GM18907 (cell line): ENCODE results near the gene MIEN1.
"Not testable (repeated sequence)": the region's sequence is repeated elsewhere in the genome, so short reads cannot be mapped to it uniquely, and the experiment has no call there.

ENCODE experiments used
- ATAC-seq: cut with Tn5 transposase; IDR thresholded peaks from one replicate; pipeline ENCODE4 v1.9.1; 2021; ENCODE audit warnings: mild to moderate bottlenecking, moderate library complexity; ENCODE audit not compliant: unreplicated experiment

Gene MIEN1, protein sequence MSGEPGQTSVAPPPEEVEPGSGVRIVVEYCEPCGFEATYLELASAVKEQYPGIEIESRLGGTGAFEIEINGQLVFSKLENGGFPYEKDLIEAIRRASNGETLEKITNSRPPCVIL

GRCh38 chr17:39730095-39730921, at the start of gene MIEN1:
TSS of gene MIEN1 (minus strand) at chr17:39730532. CDS start at chr17:39730495, 37 bp downstream.
- ATAC-seq, result peak; percentile 87

DNA sequence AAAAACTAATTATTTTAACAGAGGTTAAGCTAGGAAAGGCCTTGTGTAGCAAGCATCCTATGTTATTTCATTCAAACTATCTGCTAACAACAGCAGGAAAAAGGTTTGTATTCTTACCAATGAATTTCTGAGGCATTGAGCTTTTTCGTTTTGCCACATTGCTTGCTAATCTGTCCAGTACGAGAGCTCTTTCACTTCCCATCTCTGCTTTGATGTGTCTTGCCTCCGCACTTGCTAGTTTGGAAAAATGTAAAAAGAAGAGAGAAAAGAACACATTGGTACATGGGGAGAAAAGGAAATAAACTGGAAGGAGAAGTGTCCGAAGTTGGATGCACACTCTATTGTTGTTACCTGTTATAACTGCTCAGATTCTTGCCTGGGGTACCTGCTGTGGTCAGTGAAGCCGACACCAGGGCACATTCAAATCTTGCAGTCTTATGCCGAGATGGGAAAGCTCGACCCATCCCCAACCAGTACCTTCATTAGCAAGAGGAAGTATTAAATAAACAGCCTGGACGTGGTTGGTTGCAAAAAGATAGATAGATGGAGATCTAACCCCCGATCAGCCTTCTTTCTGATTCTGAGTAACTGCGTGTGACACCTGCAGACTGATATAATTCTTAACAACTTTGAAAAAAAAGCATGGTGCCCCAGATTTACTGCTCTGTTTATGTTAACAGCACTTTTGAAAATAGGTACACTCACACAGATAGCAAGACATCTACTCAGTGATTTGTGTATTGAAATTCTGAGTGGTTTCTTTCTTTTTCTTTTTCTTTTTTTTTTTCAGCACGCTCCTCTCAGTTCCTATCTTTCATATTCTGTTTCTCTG, 47.4 kb upstream of the MIEN1 start:
- ATAC-seq, result no peak

- ATAC-seq, result no peak
Measured at GRCh38 chr17:39776252-39776651, 45.9 kb upstream of the MIEN1 start.

- no peak for ATAC-seq
Measured at GRCh38 chr17:39775031-39775430, 44.7 kb upstream of the MIEN1 start.

GRCh38 chr17:39774047-39774446, 43.7 kb upstream of the MIEN1 start:
- no peak for ATAC-seq

- no peak for ATAC-seq
Measured at GRCh38 chr17:39772987-39773934, 42.9 kb upstream of the MIEN1 start.

- no peak for ATAC-seq
Measured at GRCh38 chr17:39772415-39772814, 42.1 kb upstream of the MIEN1 start.

GRCh38 chr17:39769974-39770587, 39.7 kb upstream of the MIEN1 start:
- peak; percentile 58 for ATAC-seq

GRCh38 chr17:39767147-39767546, 36.8 kb upstream of the MIEN1 start:
- ATAC-seq, result no peak

DNA sequence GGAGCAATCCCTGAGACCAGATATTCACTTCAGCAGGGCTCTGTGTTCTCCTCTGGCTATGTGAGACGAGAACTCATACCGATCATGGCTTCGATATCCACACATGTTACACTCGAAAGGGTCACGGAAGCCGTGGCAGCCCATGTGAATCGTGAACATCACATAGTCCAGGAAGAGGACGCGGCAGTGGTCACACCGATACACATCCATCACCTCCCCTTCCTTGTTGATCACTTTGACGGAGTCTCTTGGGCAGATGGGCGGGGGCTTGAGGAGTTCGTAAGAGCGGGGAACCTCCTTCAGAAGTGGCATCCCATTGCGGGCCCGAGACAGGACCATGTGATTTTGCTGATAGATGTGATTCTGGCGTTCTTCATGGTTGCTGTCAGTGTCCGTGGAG, 35.4 kb upstream of the MIEN1 start:
- ATAC-seq, result no peak

DNA sequence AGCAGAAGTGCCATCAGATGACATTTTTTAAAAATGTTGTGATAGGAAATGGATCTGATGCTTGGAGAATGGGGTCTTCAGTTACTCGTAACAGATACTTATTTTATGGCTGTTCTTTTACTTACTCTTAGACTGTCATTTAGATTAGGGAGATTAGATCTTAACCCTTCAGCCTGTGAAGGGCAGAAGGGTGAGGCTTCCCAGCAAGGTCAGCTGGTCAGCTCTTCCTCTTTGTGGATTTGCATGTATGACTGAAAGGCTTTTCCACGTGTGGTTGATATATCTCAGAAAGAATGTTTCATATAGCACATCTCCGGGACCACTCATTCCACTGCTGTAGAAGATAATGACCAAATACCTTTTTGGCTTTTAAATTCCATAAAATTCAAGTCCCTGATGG, 34.8 kb upstream of the MIEN1 start:
- no peak for ATAC-seq

DNA sequence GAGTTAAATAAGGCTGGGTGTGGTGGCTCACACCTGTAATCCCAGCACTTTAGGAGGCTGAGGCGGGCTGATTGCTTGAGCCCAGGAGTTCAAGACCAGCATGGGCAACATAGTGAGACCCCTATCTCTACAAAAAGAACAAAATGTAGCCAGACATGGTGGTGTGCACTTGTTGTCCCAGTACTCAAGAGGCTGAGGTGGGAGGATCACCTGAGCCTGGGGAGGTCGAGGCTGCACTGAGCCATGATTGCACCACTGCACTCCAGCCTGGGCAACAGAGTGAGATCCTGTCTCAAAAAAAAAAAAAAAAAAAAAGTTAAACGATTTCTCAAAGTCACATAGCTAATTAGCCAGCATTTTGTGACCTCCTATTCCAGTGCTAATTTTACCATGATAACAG, 33.8 kb upstream of the MIEN1 start:
- not testable (repeated sequence) for ATAC-seq

GRCh38 chr17:39763051-39763820, 32.9 kb upstream of the MIEN1 start:
- no peak for ATAC-seq

DNA sequence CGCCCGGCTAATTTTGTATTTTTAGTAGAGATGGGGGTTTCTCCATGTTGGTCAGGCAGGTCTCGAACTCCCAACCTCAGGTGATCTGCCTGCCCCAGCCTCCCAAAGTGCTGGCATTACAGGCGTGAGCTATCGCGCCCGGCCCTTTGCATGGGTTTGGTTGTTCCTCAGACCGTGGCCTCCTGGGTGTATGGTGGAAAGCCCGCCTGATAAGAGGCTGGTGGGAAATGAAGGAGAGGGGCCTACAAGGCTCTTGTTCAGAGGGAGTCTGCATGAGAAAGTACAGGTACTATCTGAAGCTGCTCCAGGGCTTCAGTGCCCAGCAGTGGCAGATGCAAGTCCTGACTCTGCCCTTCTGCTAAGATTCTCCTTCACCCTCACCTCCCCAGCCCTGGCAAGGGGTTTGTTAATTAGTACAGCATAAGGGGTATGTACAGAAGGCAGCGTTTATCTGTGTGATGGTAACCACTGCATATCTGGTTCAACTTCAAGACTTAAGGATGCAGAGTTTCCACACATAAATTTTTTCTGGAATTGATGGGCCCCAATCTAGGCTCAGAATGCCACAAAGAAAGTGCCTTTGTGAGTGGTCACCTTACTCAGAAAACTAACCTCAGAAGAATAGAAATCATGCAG, 31.6 kb upstream of the MIEN1 start:
- ATAC-seq, result no peak

GRCh38 chr17:39759204-39759603, 28.9 kb upstream of the MIEN1 start:
- ATAC-seq, result no peak

GRCh38 chr17:39757931-39758873, 27.9 kb upstream of the MIEN1 start:
- ATAC-seq, result no peak

- ATAC-seq, result no peak
Measured at GRCh38 chr17:39757176-39757662, 26.9 kb upstream of the MIEN1 start.
